Osteocyte (in vitro differentiated cells): ENCODE measurements around the gene MYT1. TPM values are rescaled to one million over a fixed set of nuclear protein-coding genes. Genes with fewer than 3 reads are reported as not detected.
"Not testable (repeated sequence)": the region's sequence is repeated elsewhere in the genome, so short reads cannot be mapped to it uniquely, and the experiment has no call there.

Source experiments
- DNase-seq: peaks from one replicate; pipeline ENCODE4 v3.0.0; 2021; ENCODE audit warnings: mixed read lengths; ENCODE audit not compliant: unreplicated experiment; ENCODE audit errors: extremely low spot score
- H3K27ac Mint-ChIP-seq: one replicate; pipeline ENCODE4 v1.8.0; 2021; ENCODE audit warnings: mild to moderate bottlenecking, mixed read lengths; ENCODE audit not compliant: unreplicated experiment
- H3K27me3 Mint-ChIP-seq: one replicate; pipeline ENCODE4 v1.8.0; 2021; ENCODE audit warnings: mixed read lengths; ENCODE audit not compliant: unreplicated experiment
- H3K36me3 Mint-ChIP-seq: one replicate; pipeline ENCODE4 v1.8.0; 2021; ENCODE audit warnings: mixed read lengths; ENCODE audit not compliant: unreplicated experiment
- H3K4me1 Mint-ChIP-seq: one replicate; pipeline ENCODE4 v1.8.0; 2021; ENCODE audit warnings: mixed read lengths; ENCODE audit not compliant: unreplicated experiment
- H3K4me3 Mint-ChIP-seq: one replicate; pipeline ENCODE4 v1.8.0; 2021; ENCODE audit warnings: mild to moderate bottlenecking, moderate library complexity, mixed read lengths; ENCODE audit not compliant: unreplicated experiment
- H3K9me3 Mint-ChIP-seq: one replicate; pipeline ENCODE4 v1.8.0; 2021; ENCODE audit warnings: mixed read lengths; ENCODE audit not compliant: unreplicated experiment
- CTCF ChIP-seq: fragments of 200-600 bp; sonication (generic); IDR thresholded peaks from 2 replicates; pipeline ENCODE4 v1.5.0; 2021; ENCODE audit warnings: antibody characterized with exemption, mild to moderate bottlenecking, moderate library complexity
- total RNA-seq: library from RNA; stranded (reverse); gene quantifications from 2 replicates; pipeline ENCODE4 v1.2.1, GENCODE V29; 2021

MYT1 gene
- total RNA-seq, 1 donor from 2014 or later = not detected

- Mint-ChIP-seq H3K4me1 (no peaks in the 10 kb centered on the region), H3K36me3 (no peaks in the 10 kb centered on the region), H3K27me3 (peaks cover 19% of the 10 kb centered on the region), H3K9me3 (peaks cover 3% of the 10 kb centered on the region), H3K4me3 (no peak overlapping the region), H3K27ac (no peak overlapping the region)
- no peak for DNase-seq
- no peak for TF ChIP-seq CTCF
Measured at GRCh38 chr20:64130271-64130670, 34.0 kb upstream of the MYT1 start.

GRCh38 chr20:64130876-64131275 is 33.4 kb upstream of the MYT1 start:
- no peak overlapping the region for H3K4me3 Mint-ChIP-seq
- H3K27me3 Mint-ChIP-seq = peaks cover 20% of the 10 kb centered on the region
- H3K4me1 Mint-ChIP-seq = no peaks in the 10 kb centered on the region
- peaks cover 3% of the 10 kb centered on the region for H3K9me3 Mint-ChIP-seq
- no peak for TF ChIP-seq CTCF
- H3K27ac Mint-ChIP-seq = no peak overlapping the region
- no peaks in the 10 kb centered on the region for H3K36me3 Mint-ChIP-seq
- DNase-seq = no peak

- DNase-seq = no peak
- H3K9me3 Mint-ChIP-seq = peaks cover 3% of the 10 kb centered on the region
- H3K36me3 Mint-ChIP-seq = no peaks in the 10 kb centered on the region
- no peak overlapping the region for H3K27ac Mint-ChIP-seq
- H3K4me3 Mint-ChIP-seq = no peak overlapping the region
- H3K27me3 Mint-ChIP-seq = peaks cover 23% of the 10 kb centered on the region
- no peaks in the 10 kb centered on the region for H3K4me1 Mint-ChIP-seq
- peak; percentile 34 for TF ChIP-seq CTCF
Measured at GRCh38 chr20:64131406-64131805, 32.8 kb upstream of the MYT1 start.

GRCh38 chr20:64133951-64134407 is 30.3 kb upstream of the MYT1 start:
- Mint-ChIP-seq H3K27me3 (peaks cover 10% of the 10 kb centered on the region), H3K36me3 (no peaks in the 10 kb centered on the region), H3K4me1 (no peaks in the 10 kb centered on the region), H3K4me3 (no peak overlapping the region), H3K9me3 (no peaks in the 10 kb centered on the region), H3K27ac (no peak overlapping the region)
- no peak for DNase-seq
- TF ChIP-seq CTCF = no peak

GRCh38 chr20:64134744-64135143 is 29.5 kb upstream of the MYT1 start:
- H3K4me1 Mint-ChIP-seq = not testable (repeated sequence)

More at GRCh38 chr20:64134744-64135143, 29.5 kb upstream of the MYT1 start:
- H3K27ac Mint-ChIP-seq, H3K36me3 Mint-ChIP-seq, H3K4me3 Mint-ChIP-seq, H3K9me3 Mint-ChIP-seq, DNase-seq, H3K27me3 Mint-ChIP-seq: not testable (repeated sequence)
